Measurements from ENCODE around the gene PPM1H. TPM values are rescaled to one million over a fixed set of nuclear protein-coding genes. Genes with fewer than 3 reads are reported as not detected.

PPM1H gene
- total RNA-seq, 1 experiment from 2014 or later: 0.04 TPM

- H3K9me3 ChIP-seq (ENCODE audit: low read depth, low read length, poor library complexity, severe bottlenecking): no peaks in the 10 kb centered on the region
- H3K4me3 ChIP-seq (ENCODE audit: low read depth, low read length, poor library complexity, severe bottlenecking): no peak overlapping the region
- no peaks in the 10 kb centered on the region for H3K4me1 ChIP-seq (ENCODE audit: insufficient read depth, low read length, poor library complexity, severe bottlenecking)
- intact Hi-C loops (cut with micrococcal nuclease; ENCODE audit: unreplicated experiment): no loop called here
- no peak for TF ChIP-seq EZH2 (IDR thresholded peaks at IDR 0.05; ENCODE audit: borderline replicate concordance, low read depth, low read length, poor library complexity, severe bottlenecking)
- POLR2A ChIA-PET (ENCODE audit: low non-redundant PET): no interaction called here
- no TSS peak for BruUV-seq (replicated peaks)
- no peaks in the 10 kb centered on the region for H3K27me3 ChIP-seq (replicated peaks; ENCODE audit: insufficient read depth, low read depth, low read length, poor library complexity)
- no peak for DNase-seq (ENCODE audit: low spot score)
- H3K27ac ChIP-seq (ENCODE audit: low read depth, low read length, poor library complexity, severe bottlenecking): no peak overlapping the region
- no peaks in the 10 kb centered on the region for H3K36me3 ChIP-seq (ENCODE audit: insufficient read depth, low read length, poor library complexity, severe bottlenecking)
- CTCF ChIA-PET: no interaction called here
These were observed 291.5 kb downstream of the PPM1H start for GRCh38 chr12:62643486-62643885.

- intact Hi-C loops (cut with micrococcal nuclease; ENCODE audit: unreplicated experiment): no loop called here
- POLR2A ChIA-PET (ENCODE audit: low non-redundant PET): no interaction called here
- CTCF ChIA-PET: no interaction called here
- Histone ChIP-seq H3K27me3 (replicated peaks; ENCODE audit: insufficient read depth, low read depth, low read length, poor library complexity) (no peaks in the 10 kb centered on the region), H3K36me3 (ENCODE audit: insufficient read depth, low read length, poor library complexity, severe bottlenecking) (no peaks in the 10 kb centered on the region), H3K4me3 (ENCODE audit: low read depth, low read length, poor library complexity, severe bottlenecking) (no peak overlapping the region), H3K4me1 (ENCODE audit: insufficient read depth, low read length, poor library complexity, severe bottlenecking) (no peaks in the 10 kb centered on the region), H3K27ac (ENCODE audit: low read depth, low read length, poor library complexity, severe bottlenecking) (no peak overlapping the region), H3K9me3 (ENCODE audit: low read depth, low read length, poor library complexity, severe bottlenecking) (no peaks in the 10 kb centered on the region)
- no TSS peak for BruUV-seq (replicated peaks)
- no peak for TF ChIP-seq EZH2 (IDR thresholded peaks at IDR 0.05; ENCODE audit: borderline replicate concordance, low read depth, low read length, poor library complexity, severe bottlenecking)
- TF ChIP-seq CTCF (conservative IDR thresholded peaks at IDR 0.05; ENCODE audit: low read depth, low read length): no peak
- DNase-seq (ENCODE audit: low spot score): no peak
These were observed 292.5 kb downstream of the PPM1H start for GRCh38 chr12:62642486-62642885.

GRCh38 chr12:62640910-62641448 is 294.0 kb downstream of the PPM1H start:
- H3K27me3 ChIP-seq (replicated peaks; ENCODE audit: insufficient read depth, low read depth, low read length, poor library complexity): no peaks in the 10 kb centered on the region
- DNase-seq (ENCODE audit: low spot score): peak; percentile 5
- no peak overlapping the region for H3K4me3 ChIP-seq (ENCODE audit: low read depth, low read length, poor library complexity, severe bottlenecking)
- no peak overlapping the region for H3K27ac ChIP-seq (ENCODE audit: low read depth, low read length, poor library complexity, severe bottlenecking)
- intact Hi-C loops (cut with micrococcal nuclease; ENCODE audit: unreplicated experiment): no loop called here
- no peaks in the 10 kb centered on the region for H3K4me1 ChIP-seq (ENCODE audit: insufficient read depth, low read length, poor library complexity, severe bottlenecking)
- TF ChIP-seq CTCF (conservative IDR thresholded peaks at IDR 0.05; ENCODE audit: low read depth, low read length) (no peak), EZH2 (IDR thresholded peaks at IDR 0.05; ENCODE audit: borderline replicate concordance, low read depth, low read length, poor library complexity, severe bottlenecking) (no peak)
- no peaks in the 10 kb centered on the region for H3K36me3 ChIP-seq (ENCODE audit: insufficient read depth, low read length, poor library complexity, severe bottlenecking)
- H3K9me3 ChIP-seq (ENCODE audit: low read depth, low read length, poor library complexity, severe bottlenecking): no peaks in the 10 kb centered on the region
- ChIA-PET CTCF (no interaction called here), POLR2A (ENCODE audit: low non-redundant PET) (no interaction called here)
- no TSS peak for BruUV-seq (replicated peaks)

GRCh38 chr12:62637679-62638078 is 297.3 kb downstream of the PPM1H start:
- TF ChIP-seq CTCF (conservative IDR thresholded peaks at IDR 0.05; ENCODE audit: low read depth, low read length) (no peak), EZH2 (IDR thresholded peaks at IDR 0.05; ENCODE audit: borderline replicate concordance, low read depth, low read length, poor library complexity, severe bottlenecking) (no peak)
- Histone ChIP-seq H3K9me3 (ENCODE audit: low read depth, low read length, poor library complexity, severe bottlenecking) (no peaks in the 10 kb centered on the region), H3K27ac (ENCODE audit: low read depth, low read length, poor library complexity, severe bottlenecking) (no peak overlapping the region), H3K4me1 (ENCODE audit: insufficient read depth, low read length, poor library complexity, severe bottlenecking) (peaks cover 2% of the 10 kb centered on the region), H3K27me3 (replicated peaks; ENCODE audit: insufficient read depth, low read depth, low read length, poor library complexity) (no peaks in the 10 kb centered on the region), H3K4me3 (ENCODE audit: low read depth, low read length, poor library complexity, severe bottlenecking) (no peak overlapping the region), H3K36me3 (ENCODE audit: insufficient read depth, low read length, poor library complexity, severe bottlenecking) (no peaks in the 10 kb centered on the region)
- DNase-seq (ENCODE audit: low spot score): no peak
- BruUV-seq (replicated peaks): no TSS peak
- CTCF ChIA-PET: no interaction called here
- POLR2A ChIA-PET (ENCODE audit: low non-redundant PET): interaction anchor here (0.6 kb wide), 1 partner anchor 99 kb away, joined by 3 read pairs; no protein-coding TSS in a partner anchor
- intact Hi-C loops (cut with micrococcal nuclease; ENCODE audit: unreplicated experiment): no loop called here

Measured in A673 (cell line).